GM06990 (cell line): ENCODE measurements around the gene HPD.
A peak's percentile ranks its signal among the peaks of the same experiment; 100 is the strongest.

ENCODE experiments used
- DNase-seq: peaks from one replicate; pipeline ENCODE4 v3.0.0-alpha.2; 2011; ENCODE audit not compliant: insufficient read length; ENCODE audit errors: extremely low read depth
- H3K27me3 ChIP-seq: replicated peaks from 2 replicates; pipeline ENCODE4 v1.6.0; 2011; ENCODE audit warnings: low read length; ENCODE audit not compliant: control insufficient read depth, insufficient read depth
- H3K36me3 ChIP-seq: 2 replicates; pipeline ENCODE4 v1.5.1; 2011; ENCODE audit warnings: low read length; ENCODE audit not compliant: control insufficient read depth, insufficient read depth
- H3K4me3 ChIP-seq: replicated peaks from 2 replicates; pipeline ENCODE4 v1.5.1; 2011; ENCODE audit warnings: low read depth, mild to moderate bottlenecking, control low read depth, low read length
- TF ChIP-seq, protein P1 (sequence below): IDR thresholded peaks from 2 replicates; pipeline ENCODE4 v1.5.1; 2011; ENCODE audit warnings: low read length, control low read depth, mild to moderate bottlenecking, inconsistent platforms; ENCODE audit not compliant: insufficient read depth, poor library complexity, severe bottlenecking

Gene HPD

DNA sequence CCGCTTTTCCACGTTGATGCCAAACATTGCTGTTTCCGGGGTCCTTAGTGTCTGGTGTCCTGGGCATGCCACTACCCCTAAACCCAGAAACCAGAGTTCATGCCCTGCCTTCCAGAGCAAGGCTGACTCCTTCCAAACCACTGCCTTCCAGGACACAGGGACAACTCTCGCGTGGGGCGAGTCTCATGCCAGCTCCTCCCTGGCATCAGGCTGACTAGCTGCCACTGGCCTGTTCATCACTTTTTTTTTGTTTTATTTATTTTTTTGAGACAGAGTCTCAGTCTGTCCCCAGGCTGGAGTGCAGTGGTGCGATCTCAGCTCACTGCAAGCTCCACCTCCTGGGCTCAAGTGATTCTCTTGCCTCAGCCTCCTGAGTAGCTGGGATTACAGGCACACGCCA lies 50.0 kb downstream of the HPD start:
- TF ChIP-seq, protein P1, sequence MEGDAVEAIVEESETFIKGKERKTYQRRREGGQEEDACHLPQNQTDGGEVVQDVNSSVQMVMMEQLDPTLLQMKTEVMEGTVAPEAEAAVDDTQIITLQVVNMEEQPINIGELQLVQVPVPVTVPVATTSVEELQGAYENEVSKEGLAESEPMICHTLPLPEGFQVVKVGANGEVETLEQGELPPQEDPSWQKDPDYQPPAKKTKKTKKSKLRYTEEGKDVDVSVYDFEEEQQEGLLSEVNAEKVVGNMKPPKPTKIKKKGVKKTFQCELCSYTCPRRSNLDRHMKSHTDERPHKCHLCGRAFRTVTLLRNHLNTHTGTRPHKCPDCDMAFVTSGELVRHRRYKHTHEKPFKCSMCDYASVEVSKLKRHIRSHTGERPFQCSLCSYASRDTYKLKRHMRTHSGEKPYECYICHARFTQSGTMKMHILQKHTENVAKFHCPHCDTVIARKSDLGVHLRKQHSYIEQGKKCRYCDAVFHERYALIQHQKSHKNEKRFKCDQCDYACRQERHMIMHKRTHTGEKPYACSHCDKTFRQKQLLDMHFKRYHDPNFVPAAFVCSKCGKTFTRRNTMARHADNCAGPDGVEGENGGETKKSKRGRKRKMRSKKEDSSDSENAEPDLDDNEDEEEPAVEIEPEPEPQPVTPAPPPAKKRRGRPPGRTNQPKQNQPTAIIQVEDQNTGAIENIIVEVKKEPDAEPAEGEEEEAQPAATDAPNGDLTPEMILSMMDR = no peak
- Histone ChIP-seq H3K4me3 (no peak overlapping the region), H3K27me3 (no peaks in the 10 kb centered on the region), H3K36me3 (peaks cover 21% of the 10 kb centered on the region)
- no peak for DNase-seq

DNA sequence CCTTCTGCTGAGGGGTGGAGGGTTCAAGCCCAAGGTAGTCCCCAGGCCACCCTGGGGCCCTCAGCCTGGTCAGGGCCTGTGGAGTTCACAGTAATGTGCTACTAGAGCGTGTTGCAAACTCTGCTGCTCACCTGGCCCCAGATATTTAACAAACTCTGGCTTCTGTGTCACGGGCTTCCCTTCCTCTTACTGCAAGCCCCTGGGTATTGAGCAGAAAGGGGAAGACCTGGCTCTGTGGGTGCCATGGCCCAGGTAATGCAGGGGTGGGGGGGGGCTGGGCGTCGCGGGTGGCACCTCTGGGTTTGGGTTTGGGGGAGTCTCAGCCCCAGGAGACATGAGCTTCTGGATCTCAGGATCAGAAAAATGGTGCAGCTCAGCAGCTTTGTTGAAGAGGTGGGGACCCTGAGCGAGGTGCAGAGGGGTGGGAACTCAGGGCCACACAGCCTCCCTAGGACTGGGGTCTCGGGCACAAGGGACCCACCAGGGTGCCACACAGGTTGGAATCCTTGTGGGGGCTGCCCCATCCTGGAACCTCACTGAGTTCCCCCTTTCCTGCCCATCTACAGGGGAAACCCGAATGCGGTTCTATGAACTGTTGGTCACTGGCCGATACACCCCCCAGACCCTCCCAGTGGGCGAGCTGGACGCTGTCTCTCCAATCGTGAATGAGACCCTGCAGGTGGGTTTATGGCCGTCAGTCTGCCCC lies 50.9 kb downstream of the HPD start:
- peaks cover 21% of the 10 kb centered on the region for H3K36me3 ChIP-seq
- H3K27me3 ChIP-seq = no peaks in the 10 kb centered on the region
- H3K4me3 ChIP-seq = no peak overlapping the region
- no peak for DNase-seq
- TF ChIP-seq, protein P1 = no peak

DNA sequence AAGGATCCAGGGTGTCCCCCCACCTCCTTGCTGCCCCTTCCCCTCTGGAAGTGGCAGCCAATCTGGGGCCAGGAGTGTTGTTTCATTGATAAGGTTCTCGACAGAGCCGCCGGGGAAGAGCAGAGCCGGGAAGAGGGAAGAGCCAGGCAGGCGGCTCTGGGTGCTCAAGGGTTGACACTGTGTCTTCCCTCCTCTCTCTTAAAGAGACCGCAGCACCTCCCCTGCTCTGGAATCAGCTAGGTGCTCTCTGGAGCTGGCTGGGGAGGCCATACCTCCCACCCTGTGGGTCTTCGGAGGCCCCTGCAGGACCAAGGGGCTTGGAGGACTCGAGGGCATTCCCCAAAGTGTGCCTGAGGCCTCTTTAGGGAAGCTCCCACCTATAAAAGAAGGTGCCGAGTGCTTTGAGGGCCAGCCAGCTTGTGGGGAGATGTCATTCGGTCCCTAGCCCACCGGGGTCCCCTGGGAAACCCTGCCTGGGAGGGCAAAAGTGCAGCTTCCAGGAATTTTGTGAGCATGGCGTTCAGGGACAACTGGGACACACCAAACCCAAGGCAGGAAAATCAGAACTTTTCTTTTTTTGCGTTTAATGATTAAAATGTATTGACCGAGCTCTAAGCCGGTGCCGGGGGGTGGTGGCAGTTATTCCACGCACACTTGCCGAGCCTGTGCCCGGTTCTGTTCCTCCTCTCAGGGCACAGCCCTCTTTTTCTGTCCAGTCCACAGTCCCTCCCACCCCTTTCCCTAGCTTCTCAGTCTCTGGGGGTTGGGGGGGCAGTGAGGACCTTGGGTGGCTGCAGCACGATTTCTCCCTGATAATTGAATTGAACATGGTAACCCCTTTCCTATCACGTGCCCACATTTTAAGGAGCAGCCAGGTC lies 51.9 kb downstream of the HPD start:
- Histone ChIP-seq H3K27me3 (no peaks in the 10 kb centered on the region), H3K36me3 (peaks cover 21% of the 10 kb centered on the region), H3K4me3 (peak overlapping the region; percentile 82)
- DNase-seq = no peak
- TF ChIP-seq, protein P1 = no peak

DNA sequence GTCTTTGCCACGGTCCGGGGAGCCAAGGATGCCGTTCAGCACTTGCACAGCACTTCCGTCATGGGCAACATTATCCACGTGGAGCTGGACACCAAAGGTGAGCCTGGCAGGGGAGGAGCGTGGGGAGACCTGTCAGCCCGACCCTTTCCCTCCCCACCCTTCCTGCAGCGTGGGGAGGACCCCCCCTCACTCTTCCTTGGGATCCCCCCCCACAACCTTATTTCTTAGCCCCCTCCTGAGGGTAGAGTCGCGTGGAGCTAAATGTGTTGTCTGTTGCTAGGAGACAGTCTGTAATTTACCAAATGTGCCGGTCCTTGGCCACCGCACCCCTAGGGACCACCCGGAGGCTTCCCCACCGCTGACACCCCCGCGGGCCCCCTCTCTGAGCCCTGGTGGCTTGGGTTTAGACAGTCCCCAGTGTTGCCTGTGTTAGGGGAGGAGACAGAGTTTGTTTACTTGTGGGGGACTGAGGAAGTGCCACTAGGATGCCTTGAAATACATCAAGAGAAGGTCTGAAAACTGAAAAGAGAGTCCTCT lies 52.6 kb downstream of the HPD start:
- no peak for DNase-seq
- TF ChIP-seq, protein P1 = no peak
- Histone ChIP-seq H3K36me3 (peaks cover 21% of the 10 kb centered on the region), H3K27me3 (no peaks in the 10 kb centered on the region), H3K4me3 (peak overlapping the region; percentile 82)

DNA sequence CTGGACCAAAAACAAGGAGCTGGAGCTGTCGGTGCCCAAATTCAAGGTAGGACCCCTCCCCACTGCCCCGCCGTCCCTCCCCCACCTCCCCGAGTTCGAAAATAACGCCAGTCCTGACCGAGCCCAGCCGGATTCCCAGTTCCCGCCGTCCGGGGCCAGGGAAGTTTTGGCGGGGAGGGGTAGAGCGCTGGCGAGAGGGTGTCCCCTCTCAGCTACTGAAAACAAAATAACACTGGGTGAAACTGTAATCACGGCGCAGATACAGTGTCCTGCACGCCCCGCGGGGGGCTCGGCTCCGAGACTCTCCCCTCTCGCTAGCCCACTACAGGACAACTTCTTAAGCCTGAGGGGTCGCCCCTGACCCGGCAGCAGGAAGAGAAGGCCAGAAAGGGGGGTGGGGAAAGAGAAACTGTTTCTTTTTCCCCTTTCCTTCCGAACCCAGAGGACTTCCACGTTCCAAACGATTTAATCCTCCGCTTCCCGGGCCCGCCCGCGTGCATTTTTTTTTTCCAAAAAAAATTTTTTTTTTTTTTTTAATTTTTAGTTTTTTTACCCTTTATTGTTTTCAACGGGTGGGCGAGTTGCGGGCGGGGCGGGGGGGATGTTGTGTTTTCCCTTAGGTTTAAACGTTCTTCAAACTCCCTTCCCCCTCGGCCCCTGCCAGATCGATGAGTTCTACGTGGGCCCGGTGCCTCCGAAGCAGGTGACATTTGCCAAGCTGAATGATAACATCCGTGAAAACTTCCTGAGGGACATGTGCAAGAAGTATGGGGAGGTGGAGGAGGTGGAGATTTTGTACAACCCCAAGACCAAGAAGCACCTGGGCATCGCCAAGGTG lies 53.3 kb downstream of the HPD start:
- TF ChIP-seq, protein P1 = no peak
- no peaks in the 10 kb centered on the region for H3K27me3 ChIP-seq
- DNase-seq = no peak
- peak overlapping the region; percentile 82 for H3K4me3 ChIP-seq
- H3K36me3 ChIP-seq = peaks cover 15% of the 10 kb centered on the region
